Measurements from ENCODE around the gene ALDH1B1. TPM values are rescaled to one million over a fixed set of nuclear protein-coding genes. Genes with fewer than 3 reads are reported as not detected.

The ALDH1B1 gene
- total and polyA plus RNA-seq, 2 donors (not counting 1 experiment from before 2014, with no cell fraction given), result 16.2 to 17.4 TPM

DNA sequence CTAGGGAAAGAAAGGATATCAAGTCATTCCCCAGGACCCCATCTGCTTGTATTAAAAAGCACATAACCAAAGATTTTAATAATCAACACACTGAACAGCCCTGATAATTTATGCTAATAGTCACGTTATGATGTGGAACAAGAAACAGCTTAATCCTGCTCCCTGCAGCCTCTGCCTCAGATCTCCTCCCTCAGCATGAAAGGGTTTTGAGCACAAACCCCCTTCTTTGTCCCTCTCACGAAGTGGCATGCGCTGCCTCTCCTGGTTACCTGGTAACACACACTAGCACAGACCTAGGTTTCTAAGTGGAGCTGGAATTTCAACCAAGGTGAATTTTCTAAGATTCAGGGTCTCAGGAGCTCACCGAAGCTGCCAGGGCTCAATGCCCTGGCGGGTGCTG, 26.7 kb downstream of the ALDH1B1 start:
- Histone ChIP-seq H3K4me3 (replicated peaks in 1 of 4; ENCODE audit: control extremely low read depth in 1 of 4, insufficient read depth in 1 of 4, low read depth in 3 of 4, low read length in 4 of 4) (no peak overlapping the region), H3K4me1 (ENCODE audit: control insufficient read depth, extremely low read depth, insufficient read depth, low read length) (no peaks in the 10 kb centered on the region), H3K9me3 (ENCODE audit: control insufficient read depth, insufficient read depth, low read depth, low read length) (no peaks in the 10 kb centered on the region), H3K36me3 (ENCODE audit: control insufficient read depth, insufficient read depth, low read length) (no peaks in the 10 kb centered on the region), H2AFZ (ENCODE audit: low read length) (no peak overlapping the region), H4K20me1 (ENCODE audit: control insufficient read depth, extremely low read depth, insufficient read depth, low read length) (no peaks in the 10 kb centered on the region), H3K4me2 (ENCODE audit: extremely low read depth, insufficient read depth, low read length) (no peak overlapping the region), H3K9ac (ENCODE audit: insufficient read depth, low read length) (no peak overlapping the region), H3K27me3 (ENCODE audit: control insufficient read depth, insufficient read depth, low read length) (peaks cover 30% of the 10 kb centered on the region), H3K79me2 (ENCODE audit: control insufficient read depth, insufficient read depth, low read length) (no peaks in the 10 kb centered on the region), H3K27ac (ENCODE audit: insufficient read depth, low read length) (no peak overlapping the region)
- DNase-seq (ENCODE audit: low read depth in 2 of 2), result no peak
- TF ChIP-seq, protein P1, sequence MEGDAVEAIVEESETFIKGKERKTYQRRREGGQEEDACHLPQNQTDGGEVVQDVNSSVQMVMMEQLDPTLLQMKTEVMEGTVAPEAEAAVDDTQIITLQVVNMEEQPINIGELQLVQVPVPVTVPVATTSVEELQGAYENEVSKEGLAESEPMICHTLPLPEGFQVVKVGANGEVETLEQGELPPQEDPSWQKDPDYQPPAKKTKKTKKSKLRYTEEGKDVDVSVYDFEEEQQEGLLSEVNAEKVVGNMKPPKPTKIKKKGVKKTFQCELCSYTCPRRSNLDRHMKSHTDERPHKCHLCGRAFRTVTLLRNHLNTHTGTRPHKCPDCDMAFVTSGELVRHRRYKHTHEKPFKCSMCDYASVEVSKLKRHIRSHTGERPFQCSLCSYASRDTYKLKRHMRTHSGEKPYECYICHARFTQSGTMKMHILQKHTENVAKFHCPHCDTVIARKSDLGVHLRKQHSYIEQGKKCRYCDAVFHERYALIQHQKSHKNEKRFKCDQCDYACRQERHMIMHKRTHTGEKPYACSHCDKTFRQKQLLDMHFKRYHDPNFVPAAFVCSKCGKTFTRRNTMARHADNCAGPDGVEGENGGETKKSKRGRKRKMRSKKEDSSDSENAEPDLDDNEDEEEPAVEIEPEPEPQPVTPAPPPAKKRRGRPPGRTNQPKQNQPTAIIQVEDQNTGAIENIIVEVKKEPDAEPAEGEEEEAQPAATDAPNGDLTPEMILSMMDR (conservative IDR thresholded peaks at IDR 0.05 in 1 of 2, IDR thresholded peaks at IDR 0.05 in 1 of 2; ENCODE audit: low read depth in 1 of 2, low read length in 2 of 2), result no peak
- no peak for TF ChIP-seq EZH2 (IDR thresholded peaks at IDR 0.05; ENCODE audit: low read length, missing control alignments)

DNA sequence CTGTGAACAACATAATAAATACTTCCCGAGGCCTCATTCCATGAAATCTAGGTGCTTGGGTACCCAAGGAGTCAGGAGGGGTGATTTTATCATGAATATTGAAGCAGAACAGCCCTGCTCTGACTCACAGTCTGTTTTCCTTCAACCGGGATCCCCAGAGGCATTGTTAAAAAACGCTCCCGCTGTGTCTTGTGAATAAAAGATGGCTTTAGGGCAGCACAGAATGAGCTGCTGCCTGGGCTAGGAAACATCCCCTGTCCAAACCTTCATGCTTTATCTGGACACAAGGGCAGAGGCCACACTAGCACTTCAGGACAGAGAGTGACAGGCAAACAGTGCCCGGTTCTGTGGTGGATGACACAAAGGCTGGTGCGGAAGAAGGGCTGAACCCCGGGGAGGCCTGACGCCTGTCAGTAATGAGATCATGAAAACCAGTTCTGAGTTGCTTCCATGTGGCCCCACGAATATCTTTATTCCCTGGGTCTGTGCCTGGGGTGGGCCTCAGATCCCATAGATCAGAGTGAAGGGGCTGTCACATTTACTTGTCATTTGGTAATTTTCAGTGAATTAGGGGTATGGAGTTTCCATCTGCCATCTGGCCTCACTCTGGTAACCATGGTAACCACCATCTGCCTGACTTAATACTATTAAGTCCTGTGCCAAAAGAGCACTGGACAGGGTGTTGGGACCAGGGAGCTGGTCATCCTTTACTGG, 29.2 kb downstream of the ALDH1B1 start:
- no peaks in the 10 kb centered on the region for H3K36me3 ChIP-seq (ENCODE audit: control insufficient read depth, insufficient read depth, low read length)
- H3K27me3 ChIP-seq (ENCODE audit: control insufficient read depth, insufficient read depth, low read length), result peaks cover 27% of the 10 kb centered on the region
- H3K4me3 ChIP-seq (replicated peaks in 1 of 4; ENCODE audit: control extremely low read depth in 1 of 4, insufficient read depth in 1 of 4, low read depth in 3 of 4, low read length in 4 of 4), result no peak overlapping the region
- H3K4me2 ChIP-seq (ENCODE audit: extremely low read depth, insufficient read depth, low read length), result no peak overlapping the region
- no peaks in the 10 kb centered on the region for H3K9me3 ChIP-seq (ENCODE audit: control insufficient read depth, insufficient read depth, low read depth, low read length)
- H2AFZ ChIP-seq (ENCODE audit: low read length), result no peak overlapping the region
- no peak overlapping the region for H3K9ac ChIP-seq (ENCODE audit: insufficient read depth, low read length)
- DNase-seq (ENCODE audit: low read depth in 2 of 2), result no peak
- no peak for TF ChIP-seq EZH2 (IDR thresholded peaks at IDR 0.05; ENCODE audit: low read length, missing control alignments)
- TF ChIP-seq, protein P1 (conservative IDR thresholded peaks at IDR 0.05 in 1 of 2, IDR thresholded peaks at IDR 0.05 in 1 of 2; ENCODE audit: low read depth in 1 of 2, low read length in 2 of 2), result no peak
- H3K79me2 ChIP-seq (ENCODE audit: control insufficient read depth, insufficient read depth, low read length), result no peaks in the 10 kb centered on the region
- H4K20me1 ChIP-seq (ENCODE audit: control insufficient read depth, extremely low read depth, insufficient read depth, low read length), result no peaks in the 10 kb centered on the region
- no peak overlapping the region for H3K27ac ChIP-seq (ENCODE audit: insufficient read depth, low read length)
- no peaks in the 10 kb centered on the region for H3K4me1 ChIP-seq (ENCODE audit: control insufficient read depth, extremely low read depth, insufficient read depth, low read length)

DNA sequence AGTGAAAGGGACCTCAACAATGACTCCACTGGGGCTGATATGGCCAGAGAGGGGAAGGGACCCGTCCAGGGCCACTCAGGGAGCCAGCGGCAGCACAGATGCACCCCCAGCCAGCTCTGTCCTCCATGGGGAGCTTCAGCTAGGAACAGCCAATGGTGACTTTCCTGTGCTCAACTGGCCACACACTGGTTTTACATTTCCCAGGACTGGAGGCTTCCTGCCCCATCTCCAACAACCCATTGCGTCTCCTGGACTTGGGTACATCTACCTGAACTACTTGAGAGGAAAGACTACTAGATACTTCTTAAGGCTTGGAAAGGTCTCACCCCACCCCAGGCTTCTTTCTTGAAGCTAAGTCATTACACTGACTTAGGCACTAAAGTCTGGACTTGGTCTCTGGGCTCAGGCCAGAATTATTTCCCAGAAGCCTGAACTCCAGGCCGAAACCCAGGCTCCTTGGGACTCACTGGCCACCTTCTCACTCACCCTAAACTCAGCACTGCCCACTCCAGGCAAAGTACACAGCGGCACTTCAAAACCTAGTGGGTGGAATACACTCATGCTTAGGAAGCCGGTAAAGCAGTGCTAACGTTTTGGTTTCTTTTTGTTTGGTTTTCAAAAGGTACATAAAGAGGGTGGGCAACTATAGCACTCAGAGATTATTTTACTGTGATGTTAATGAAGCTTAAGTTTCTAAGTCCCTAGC, 30.2 kb downstream of the ALDH1B1 start:
- Histone ChIP-seq H3K9me3 (ENCODE audit: control insufficient read depth, insufficient read depth, low read depth, low read length) (no peaks in the 10 kb centered on the region), H3K36me3 (ENCODE audit: control insufficient read depth, insufficient read depth, low read length) (no peaks in the 10 kb centered on the region), H3K27me3 (ENCODE audit: control insufficient read depth, insufficient read depth, low read length) (peaks cover 27% of the 10 kb centered on the region), H3K79me2 (ENCODE audit: control insufficient read depth, insufficient read depth, low read length) (no peaks in the 10 kb centered on the region), H3K4me2 (ENCODE audit: extremely low read depth, insufficient read depth, low read length) (no peak overlapping the region), H3K9ac (ENCODE audit: insufficient read depth, low read length) (no peak overlapping the region), H3K4me3 (replicated peaks in 1 of 4; ENCODE audit: control extremely low read depth in 1 of 4, insufficient read depth in 1 of 4, low read depth in 3 of 4, low read length in 4 of 4) (no peak overlapping the region), H4K20me1 (ENCODE audit: control insufficient read depth, extremely low read depth, insufficient read depth, low read length) (no peaks in the 10 kb centered on the region), H3K4me1 (ENCODE audit: control insufficient read depth, extremely low read depth, insufficient read depth, low read length) (no peaks in the 10 kb centered on the region), H2AFZ (ENCODE audit: low read length) (no peak overlapping the region), H3K27ac (ENCODE audit: insufficient read depth, low read length) (no peak overlapping the region)
- no peak for DNase-seq (ENCODE audit: low read depth in 2 of 2)
- TF ChIP-seq EZH2 (IDR thresholded peaks at IDR 0.05; ENCODE audit: low read length, missing control alignments), result no peak
- TF ChIP-seq, protein P1 (conservative IDR thresholded peaks at IDR 0.05 in 1 of 2, IDR thresholded peaks at IDR 0.05 in 1 of 2; ENCODE audit: low read depth in 1 of 2, low read length in 2 of 2), result no peak

Data from fibroblast of lung (primary cell).